Epithelial cell of proximal tubule (primary cell): ENCODE data around the gene SIDT2. TPM values are rescaled to one million over a fixed set of nuclear protein-coding genes. Genes with fewer than 3 reads are reported as not detected.

Experiments used
- DNase-seq: peaks from one replicate; pipeline ENCODE4 v3.0.0-alpha.2; 2011; ENCODE audit warnings: low read depth
- H3K4me3 ChIP-seq: 2 replicates; pipeline ENCODE4 v1.5.1; 2011; ENCODE audit warnings: low read depth, mild to moderate bottlenecking, low read length
- CTCF ChIP-seq: conservative IDR thresholded peaks from 2 replicates; pipeline ENCODE4 v1.5.1; 2012; ENCODE audit warnings: low read depth, mild to moderate bottlenecking, low read length
- total RNA-seq: library from RNA; depleted of rRNA; stranded (reverse); fragments of >200 nt; gene quantifications from 2 replicates; pipeline ENCODE4 v1.2.3, GENCODE V29; 2015

Gene SIDT2
- total RNA-seq, 1 donor from 2014 or later: 12.2 TPM

- TF ChIP-seq CTCF: no peak
- no peak for DNase-seq
- no peak overlapping the region for H3K4me3 ChIP-seq
Measured at GRCh38 chr11:117186431-117186761, 7.9 kb downstream of the SIDT2 start.

- no peak for TF ChIP-seq CTCF
- H3K4me3 ChIP-seq: no peak overlapping the region
- DNase-seq: no peak
Measured at GRCh38 chr11:117187007-117187406, 8.5 kb downstream of the SIDT2 start.

- TF ChIP-seq CTCF: no peak
- no peak overlapping the region for H3K4me3 ChIP-seq
- DNase-seq: no peak
Measured at GRCh38 chr11:117187428-117187798, 8.9 kb downstream of the SIDT2 start.

GRCh38 chr11:117187799-117188481 is 9.4 kb downstream of the SIDT2 start:
- TF ChIP-seq CTCF: no peak
- DNase-seq: no peak
- H3K4me3 ChIP-seq: no peak overlapping the region

GRCh38 chr11:117188620-117189081 is 10.1 kb downstream of the SIDT2 start:
- H3K4me3 ChIP-seq: no peak overlapping the region
- TF ChIP-seq CTCF: no peak
- DNase-seq: no peak

- DNase-seq: no peak
- no peak for TF ChIP-seq CTCF
- H3K4me3 ChIP-seq: no peak overlapping the region
Measured at GRCh38 chr11:117189191-117189940, 10.8 kb downstream of the SIDT2 start.
